IPS-18c (cell line): ENCODE measurements around the gene GSTO1.

Experiments used
- H3K4me3 ChIP-seq: 2 replicates; pipeline ENCODE4 v1.7.0; 2013; ENCODE audit warnings: low read depth, mild to moderate bottlenecking, low read length, moderate library complexity; ENCODE audit not compliant: insufficient read depth
- H3K9me3 ChIP-seq: one replicate; pipeline ENCODE4 v1.6.1; 2013; ENCODE audit warnings: mild to moderate bottlenecking, low read length, moderate library complexity; ENCODE audit not compliant: control insufficient read depth, insufficient read depth

The GSTO1 gene

GRCh38 chr10:104264783-104265182 is 10.1 kb downstream of the GSTO1 start:
- no peaks in the 10 kb centered on the region for H3K9me3 ChIP-seq

DNA sequence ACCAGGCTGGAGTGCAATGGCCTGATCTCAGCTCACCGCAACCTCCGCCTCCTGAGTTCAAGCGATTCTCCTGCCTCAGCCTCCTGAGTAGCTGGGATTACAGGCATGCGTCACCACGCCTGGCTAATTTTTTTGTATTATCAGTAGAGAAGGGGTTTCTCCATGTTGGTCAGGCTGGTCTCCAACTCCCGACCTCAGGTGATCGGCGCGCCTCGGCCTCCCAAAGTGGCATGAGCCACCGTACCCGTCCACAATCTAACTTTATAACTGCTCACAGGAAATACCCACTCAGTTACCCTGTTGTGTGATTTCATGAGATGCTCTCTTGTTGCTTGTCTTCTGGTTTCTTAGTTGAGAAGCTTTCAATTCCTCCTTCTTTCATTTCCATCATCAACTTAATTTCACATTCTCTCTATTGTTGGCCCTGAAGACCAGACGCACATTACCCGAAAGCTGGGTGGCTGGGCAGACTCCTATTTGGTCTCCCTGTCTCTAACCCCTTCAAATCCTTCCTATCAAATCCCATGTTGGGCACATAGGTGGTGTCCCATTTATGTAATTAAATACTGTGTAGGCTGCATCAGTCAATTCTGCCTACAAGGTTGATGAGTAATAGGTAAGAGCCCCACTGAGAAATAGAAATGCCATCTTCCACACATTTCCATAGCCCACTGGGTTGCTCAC is 13.2 kb downstream of the GSTO1 start:
- peak overlapping the region; percentile 85 for H3K4me3 ChIP-seq
- no peaks in the 10 kb centered on the region for H3K9me3 ChIP-seq

More at GRCh38 chr10:104264783-104265182, 10.1 kb downstream of the GSTO1 start:
- no peak overlapping the region for H3K4me3 ChIP-seq

GRCh38 chr10:104268405-104268712 is 13.7 kb downstream of the GSTO1 start:
- Histone ChIP-seq H3K4me3 (peak overlapping the region; percentile 85), H3K9me3 (no peaks in the 10 kb centered on the region)

GRCh38 chr10:104268713-104269645 is 14.3 kb downstream of the GSTO1 start, which contains the start of gene GSTO2:
Gene GSTO2, plus strand, starts transcription at chr10:104269184. Its CDS starts 5,732 bp downstream, at chr10:104274916.
- no peaks in the 10 kb centered on the region for H3K9me3 ChIP-seq
- peak within 1 kb of the TSS; percentile 85 for H3K4me3 ChIP-seq

DNA sequence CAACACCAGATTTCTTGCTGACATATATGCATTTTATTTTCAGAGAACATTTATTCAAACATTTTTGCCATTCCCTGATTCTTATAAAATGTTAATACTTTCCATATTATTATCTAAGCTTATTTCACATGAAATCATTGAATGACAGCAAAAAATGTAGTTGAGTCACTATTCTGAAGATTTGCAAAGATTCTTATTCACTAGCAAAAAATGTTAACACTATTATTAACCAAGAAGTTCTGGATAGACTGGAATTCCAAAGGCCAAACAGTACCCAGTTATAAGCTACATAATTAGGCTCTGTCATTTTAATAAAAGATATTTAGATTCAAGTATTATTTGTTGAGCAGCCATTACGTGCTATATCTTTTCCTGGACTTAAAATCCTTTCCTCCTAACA is 18.6 kb downstream of the GSTO1 start:
- no peak overlapping the region for H3K4me3 ChIP-seq
- no peaks in the 10 kb centered on the region for H3K9me3 ChIP-seq

DNA sequence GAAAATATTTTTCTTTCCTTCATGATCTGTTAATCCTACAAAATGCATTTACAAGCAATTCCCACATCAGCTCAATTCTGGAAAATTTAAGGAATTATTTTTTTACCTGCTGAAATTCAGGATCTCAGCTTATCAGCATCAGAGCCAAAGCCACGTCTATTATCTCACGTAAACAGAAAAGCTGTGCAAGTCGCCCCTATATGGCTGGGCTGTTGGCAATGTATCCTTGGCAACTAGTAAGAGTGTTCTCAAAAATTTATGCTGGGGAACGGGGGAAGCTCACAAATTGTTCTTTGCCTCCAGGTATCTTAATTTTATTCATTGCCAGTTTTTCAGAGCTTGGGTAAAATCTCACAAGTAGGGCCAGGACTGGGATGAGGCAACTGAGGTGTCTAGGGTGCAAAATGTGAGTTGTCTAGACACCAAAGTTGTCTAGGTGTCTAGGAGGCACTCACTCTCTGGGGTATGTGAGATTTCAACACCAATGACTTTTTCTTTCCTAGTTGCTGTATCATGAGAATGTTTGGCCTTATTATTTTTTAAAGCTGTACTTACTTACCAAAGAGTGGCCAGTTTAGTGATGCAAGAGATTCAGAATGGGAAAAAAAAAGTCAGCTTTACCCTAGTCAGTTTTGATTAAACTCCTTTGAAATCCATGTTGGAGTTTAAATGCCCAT is 19.3 kb downstream of the GSTO1 start:
- no peak overlapping the region for H3K4me3 ChIP-seq
- no peaks in the 10 kb centered on the region for H3K9me3 ChIP-seq

GRCh38 chr10:104274762-104275721 is 20.4 kb downstream of the GSTO1 start:
- Histone ChIP-seq H3K9me3 (no peaks in the 10 kb centered on the region), H3K4me3 (peak overlapping the region; percentile 61)

DNA sequence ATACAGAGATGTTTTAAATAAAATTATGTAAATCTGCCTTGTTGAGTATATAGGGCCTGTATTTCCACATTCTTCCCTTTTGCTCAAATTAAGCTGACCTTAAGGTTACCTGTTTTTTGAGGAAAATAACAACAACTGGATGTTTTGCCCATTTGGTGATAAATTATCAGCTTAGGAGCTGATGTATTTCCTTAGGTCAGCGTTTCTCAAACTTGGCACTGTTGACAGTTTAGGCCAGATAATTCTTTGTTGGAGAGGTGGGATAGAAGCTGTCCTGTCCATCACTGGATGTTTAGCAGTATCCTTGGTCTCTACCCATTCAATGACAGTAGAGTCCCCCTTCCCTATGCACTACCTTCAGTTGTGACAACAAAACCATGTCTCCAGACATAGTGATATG is 21.5 kb downstream of the GSTO1 start:
- Histone ChIP-seq H3K9me3 (no peaks in the 10 kb centered on the region), H3K4me3 (no peak overlapping the region)

- Histone ChIP-seq H3K4me3 (no peak overlapping the region), H3K9me3 (no peaks in the 10 kb centered on the region)
These were observed 23.1 kb downstream of the GSTO1 start for GRCh38 chr10:104277785-104278184.

GRCh38 chr10:104279550-104280259 is 25.0 kb downstream of the GSTO1 start:
- no peaks in the 10 kb centered on the region for H3K9me3 ChIP-seq
- H3K4me3 ChIP-seq, result no peak overlapping the region

DNA sequence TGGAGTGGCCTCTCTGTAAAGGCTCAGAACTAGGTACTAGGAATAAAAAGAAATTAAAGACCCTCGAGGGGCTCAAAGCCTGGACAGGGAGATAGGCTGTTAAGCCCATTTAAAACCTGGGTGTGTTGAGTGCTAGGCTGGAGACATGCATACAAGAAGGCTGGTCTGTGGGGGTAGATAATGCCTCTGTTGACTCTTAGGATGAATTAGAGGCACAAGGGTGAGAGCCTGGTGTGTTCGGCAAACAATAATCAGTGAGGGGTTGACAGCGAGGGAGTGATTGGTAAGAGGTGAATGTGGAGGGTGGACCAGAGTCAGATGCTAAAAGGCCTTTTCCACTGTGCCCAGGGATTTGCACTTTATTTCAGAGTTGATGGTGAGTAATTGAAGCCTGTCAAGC is 27.0 kb downstream of the GSTO1 start:
- no peaks in the 10 kb centered on the region for H3K9me3 ChIP-seq
- H3K4me3 ChIP-seq, result no peak overlapping the region

GRCh38 chr10:104284846-104285245 is 30.2 kb downstream of the GSTO1 start:
- Histone ChIP-seq H3K9me3 (no peaks in the 10 kb centered on the region), H3K4me3 (no peak overlapping the region)

- H3K9me3 ChIP-seq, result no peaks in the 10 kb centered on the region
- no peak overlapping the region for H3K4me3 ChIP-seq
These were observed 32.2 kb downstream of the GSTO1 start for GRCh38 chr10:104286939-104287338.

- Histone ChIP-seq H3K4me3 (no peak overlapping the region), H3K9me3 (no peaks in the 10 kb centered on the region)
These were observed 33.7 kb downstream of the GSTO1 start for GRCh38 chr10:104288355-104288754.

GRCh38 chr10:104291439-104291951 is 36.8 kb downstream of the GSTO1 start:
- Histone ChIP-seq H3K9me3 (no peaks in the 10 kb centered on the region), H3K4me3 (no peak overlapping the region)

GRCh38 chr10:104293011-104293410 is 38.3 kb downstream of the GSTO1 start:
- Histone ChIP-seq H3K4me3 (no peak overlapping the region), H3K9me3 (no peaks in the 10 kb centered on the region)
